ENCODE results near the gene MEX3D. TPM values are rescaled to one million over a fixed set of nuclear protein-coding genes. Genes with fewer than 3 reads are reported as not detected.
"Not testable (repeated sequence)": the region's sequence is repeated elsewhere in the genome, so short reads cannot be mapped to it uniquely, and the experiment has no call there.

Gene MEX3D
- total RNA-seq, 1 donor from 2014 or later, result 96.7 TPM

DNA sequence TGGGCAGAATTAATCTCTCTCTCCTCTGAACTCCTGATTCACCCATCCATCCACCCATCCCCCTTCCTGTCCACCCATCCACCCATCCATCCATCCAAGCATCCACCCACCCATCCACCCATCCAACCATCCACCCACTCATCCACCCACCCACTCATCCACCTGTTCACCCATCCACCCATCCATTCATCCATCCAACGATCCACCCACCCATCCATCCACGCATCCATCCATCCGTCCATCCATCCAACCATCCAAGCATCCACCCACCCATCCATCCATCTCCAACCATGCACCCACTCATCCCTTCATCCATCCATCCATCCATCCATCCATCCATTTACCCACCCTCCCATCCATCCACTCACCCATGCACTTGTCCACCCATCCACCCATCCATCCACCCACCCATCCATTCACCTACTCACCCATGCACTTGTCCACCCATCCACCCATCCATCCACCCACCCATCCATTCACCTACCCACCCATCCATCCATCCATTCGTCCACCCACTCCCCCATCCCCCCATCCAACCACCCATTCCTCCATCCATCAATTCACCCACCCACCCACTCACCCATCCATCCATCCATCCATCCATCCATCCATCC lies 18.7 kb downstream of the MEX3D start:
- Mint-ChIP-seq H3K4me1 (ENCODE audit: low read depth, unreplicated experiment) (no peaks in the 10 kb centered on the region), H3K4me3 (ENCODE audit: unreplicated experiment) (no peak overlapping the region), H3K27me3 (ENCODE audit: unreplicated experiment) (peaks cover 2% of the 10 kb centered on the region), H3K9me3 (ENCODE audit: unreplicated experiment) (peaks cover 6% of the 10 kb centered on the region), H3K36me3 (ENCODE audit: unreplicated experiment) (no peaks in the 10 kb centered on the region), H3K27ac (ENCODE audit: unreplicated experiment) (no peak overlapping the region)
- DNase-seq, result no peak
- no peak for TF ChIP-seq CTCF (IDR thresholded peaks at IDR 0.05; ENCODE audit: partially characterized antibody, unreplicated experiment)

- peaks cover 2% of the 10 kb centered on the region for H3K27me3 Mint-ChIP-seq (ENCODE audit: unreplicated experiment)
- H3K9me3 Mint-ChIP-seq (ENCODE audit: unreplicated experiment), result no peaks in the 10 kb centered on the region
- no peak for TF ChIP-seq CTCF (IDR thresholded peaks at IDR 0.05; ENCODE audit: partially characterized antibody, unreplicated experiment)
- H3K27ac Mint-ChIP-seq (ENCODE audit: unreplicated experiment), result no peak overlapping the region
- no peaks in the 10 kb centered on the region for H3K36me3 Mint-ChIP-seq (ENCODE audit: unreplicated experiment)
- H3K4me3 Mint-ChIP-seq (ENCODE audit: unreplicated experiment), result no peak overlapping the region
- DNase-seq, result no peak
- peaks cover 2% of the 10 kb centered on the region for H3K4me1 Mint-ChIP-seq (ENCODE audit: low read depth, unreplicated experiment)
Observed at GRCh38 chr19:1540365-1540925, 27.7 kb downstream of the MEX3D start.

GRCh38 chr19:1539749-1540148 lies 28.4 kb downstream of the MEX3D start:
- H3K4me1 Mint-ChIP-seq (ENCODE audit: low read depth, unreplicated experiment); DNase-seq; H3K9me3 Mint-ChIP-seq (ENCODE audit: unreplicated experiment); H3K4me3 Mint-ChIP-seq (ENCODE audit: unreplicated experiment); H3K27me3 Mint-ChIP-seq (ENCODE audit: unreplicated experiment); H3K36me3 Mint-ChIP-seq (ENCODE audit: unreplicated experiment); H3K27ac Mint-ChIP-seq (ENCODE audit: unreplicated experiment): not testable (repeated sequence)

GRCh38 chr19:1538978-1539377 lies 29.1 kb downstream of the MEX3D start:
- Mint-ChIP-seq H3K4me3 (ENCODE audit: unreplicated experiment) (no peak overlapping the region), H3K9me3 (ENCODE audit: unreplicated experiment) (no peaks in the 10 kb centered on the region), H3K36me3 (ENCODE audit: unreplicated experiment) (no peaks in the 10 kb centered on the region), H3K27ac (ENCODE audit: unreplicated experiment) (no peak overlapping the region), H3K27me3 (ENCODE audit: unreplicated experiment) (peaks cover 2% of the 10 kb centered on the region), H3K4me1 (ENCODE audit: low read depth, unreplicated experiment) (peaks cover 2% of the 10 kb centered on the region)
- no peak for DNase-seq
- TF ChIP-seq CTCF (IDR thresholded peaks at IDR 0.05; ENCODE audit: partially characterized antibody, unreplicated experiment), result no peak

GRCh38 chr19:1535699-1536098 lies 32.4 kb downstream of the MEX3D start:
- H3K4me1 Mint-ChIP-seq (ENCODE audit: low read depth, unreplicated experiment); H3K27me3 Mint-ChIP-seq (ENCODE audit: unreplicated experiment); DNase-seq; H3K4me3 Mint-ChIP-seq (ENCODE audit: unreplicated experiment); H3K9me3 Mint-ChIP-seq (ENCODE audit: unreplicated experiment); H3K27ac Mint-ChIP-seq (ENCODE audit: unreplicated experiment); H3K36me3 Mint-ChIP-seq (ENCODE audit: unreplicated experiment): not testable (repeated sequence)

DNA sequence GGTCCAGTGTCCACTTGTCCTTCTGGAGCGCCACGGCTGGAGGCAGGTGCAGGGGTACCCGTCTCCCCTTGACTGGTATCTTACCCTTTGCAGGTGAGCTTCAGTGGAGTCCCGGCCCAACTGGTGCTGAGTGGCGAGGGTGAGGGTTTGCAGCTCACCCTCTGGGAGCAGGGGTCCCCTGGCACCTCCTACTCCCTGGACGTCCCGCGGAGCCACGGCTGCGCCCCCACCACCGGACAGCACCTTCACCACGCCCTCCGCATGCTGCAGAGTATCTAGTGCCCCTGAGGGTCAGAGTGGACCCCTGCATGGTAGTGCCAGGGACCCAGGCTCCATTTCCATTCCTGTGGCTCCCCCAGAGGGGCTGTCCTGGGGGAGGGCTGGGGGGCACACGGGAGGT lies 33.2 kb downstream of the MEX3D start:
- H3K9me3 Mint-ChIP-seq (ENCODE audit: unreplicated experiment), result peaks cover 5% of the 10 kb centered on the region
- TF ChIP-seq CTCF (IDR thresholded peaks at IDR 0.05; ENCODE audit: partially characterized antibody, unreplicated experiment), result no peak
- no peaks in the 10 kb centered on the region for H3K4me1 Mint-ChIP-seq (ENCODE audit: low read depth, unreplicated experiment)
- no peak overlapping the region for H3K4me3 Mint-ChIP-seq (ENCODE audit: unreplicated experiment)
- H3K36me3 Mint-ChIP-seq (ENCODE audit: unreplicated experiment), result no peaks in the 10 kb centered on the region
- DNase-seq, result no peak
- H3K27me3 Mint-ChIP-seq (ENCODE audit: unreplicated experiment), result peaks cover 5% of the 10 kb centered on the region
- H3K27ac Mint-ChIP-seq (ENCODE audit: unreplicated experiment), result no peak overlapping the region

Data from glutamatergic neuron (in vitro differentiated cells).